Putamen (tissue), 1 donor: ENCODE measurements around the gene B3GALNT2.
A peak's percentile ranks its signal among the peaks of the same experiment; 100 is the strongest.
"Not testable (repeated sequence)": the region's sequence is repeated elsewhere in the genome, so short reads cannot be mapped to it uniquely, and the experiment has no call there.

ENCODE experiments used
- DNase-seq: peaks from one replicate; pipeline ENCODE4 v3.0.0-alpha.2; 2016; ENCODE audit warnings: low spot score

The B3GALNT2 gene

GRCh38 chr1:235504122-235504493, at the start of gene B3GALNT2:
B3GALNT2 (minus strand) TSS chr1:235504452; CDS start chr1:235504252, 200 bp downstream.
- no peak for DNase-seq

- no peak for DNase-seq
These were observed 48.9 kb upstream of the B3GALNT2 start for GRCh38 chr1:235553112-235553551.

- no peak for DNase-seq
These were observed 48.0 kb upstream of the B3GALNT2 start for GRCh38 chr1:235552146-235552716.

- no peak for DNase-seq
These were observed 45.3 kb upstream of the B3GALNT2 start for GRCh38 chr1:235549351-235550139.

- DNase-seq: not testable (repeated sequence)
These were observed 42.3 kb upstream of the B3GALNT2 start for GRCh38 chr1:235546369-235547155.

GRCh38 chr1:235545292-235545930, 41.2 kb upstream of the B3GALNT2 start:
- no peak for DNase-seq

GRCh38 chr1:235542845-235543244, 38.6 kb upstream of the B3GALNT2 start:
- not testable (repeated sequence) for DNase-seq

GRCh38 chr1:235533476-235534168, 29.4 kb upstream of the B3GALNT2 start:
- DNase-seq: no peak

- DNase-seq: no peak
These were observed 28.1 kb upstream of the B3GALNT2 start for GRCh38 chr1:235532360-235532759.

GRCh38 chr1:235527196-235527814, 23.1 kb upstream of the B3GALNT2 start:
- no peak for DNase-seq

GRCh38 chr1:235525314-235525713, 21.1 kb upstream of the B3GALNT2 start:
- DNase-seq: no peak

- DNase-seq: no peak
These were observed 12.7 kb upstream of the B3GALNT2 start for GRCh38 chr1:235516862-235517446.

- DNase-seq: no peak
These were observed 11.7 kb upstream of the B3GALNT2 start for GRCh38 chr1:235515844-235516512.

- peak; percentile 47 for DNase-seq
These were observed 9.5 kb upstream of the B3GALNT2 start for GRCh38 chr1:235513495-235514366.

- no peak for DNase-seq
These were observed 7.4 kb upstream of the B3GALNT2 start for GRCh38 chr1:235511470-235512240.

GRCh38 chr1:235510823-235511222, 6.6 kb upstream of the B3GALNT2 start:
- DNase-seq: no peak

- no peak for DNase-seq
These were observed 3.4 kb upstream of the B3GALNT2 start for GRCh38 chr1:235507623-235508022.

GRCh38 chr1:235504494-235505222, 406 bp upstream of the B3GALNT2 start:
- peak; percentile 99 for DNase-seq
